Measurements from ENCODE around the gene RGPD3.
"Not testable (repeated sequence)": the region's sequence is repeated elsewhere in the genome, so short reads cannot be mapped to it uniquely, and the experiment has no call there.

The RGPD3 gene

DNA sequence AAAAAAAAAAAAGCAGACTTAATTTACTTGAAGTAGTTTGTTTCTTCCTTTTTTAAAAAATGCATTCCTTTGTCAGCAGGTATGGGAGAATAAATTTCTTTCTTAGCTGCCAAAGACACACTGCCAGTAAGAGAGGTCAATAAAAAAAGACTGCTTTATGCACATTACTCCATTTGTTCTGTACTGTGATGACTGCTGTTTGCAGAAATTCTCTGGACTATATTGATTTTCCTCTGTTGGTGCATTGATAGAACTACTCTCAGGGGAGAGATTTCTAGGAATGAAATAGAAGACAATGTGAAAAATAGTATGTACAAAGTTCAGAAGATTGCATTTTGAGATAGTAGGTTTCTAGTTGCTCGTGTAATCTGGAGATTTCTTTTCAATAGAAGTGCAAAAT lies 11.3 kb upstream of the RGPD3 start:
- not testable (repeated sequence) for DNase-seq

DNA sequence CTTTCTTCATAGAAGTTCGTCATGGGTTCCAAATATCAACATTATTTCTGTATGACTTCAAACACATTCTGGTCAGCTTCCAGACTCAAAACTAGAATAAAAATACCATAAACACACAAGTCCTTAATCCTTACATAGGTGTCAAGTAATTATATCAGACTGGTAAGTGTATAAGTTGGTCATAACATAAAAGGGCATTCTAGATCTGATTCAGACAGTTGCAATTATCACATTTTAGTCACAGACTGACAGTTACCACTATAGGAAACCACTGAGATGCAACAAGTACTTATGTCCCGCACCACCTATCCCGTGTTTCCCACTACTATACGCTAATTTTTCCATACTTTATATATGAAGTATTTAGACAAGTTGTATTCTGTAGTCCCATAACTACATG lies 9.4 kb upstream of the RGPD3 start:
- not testable (repeated sequence) for DNase-seq

DNA sequence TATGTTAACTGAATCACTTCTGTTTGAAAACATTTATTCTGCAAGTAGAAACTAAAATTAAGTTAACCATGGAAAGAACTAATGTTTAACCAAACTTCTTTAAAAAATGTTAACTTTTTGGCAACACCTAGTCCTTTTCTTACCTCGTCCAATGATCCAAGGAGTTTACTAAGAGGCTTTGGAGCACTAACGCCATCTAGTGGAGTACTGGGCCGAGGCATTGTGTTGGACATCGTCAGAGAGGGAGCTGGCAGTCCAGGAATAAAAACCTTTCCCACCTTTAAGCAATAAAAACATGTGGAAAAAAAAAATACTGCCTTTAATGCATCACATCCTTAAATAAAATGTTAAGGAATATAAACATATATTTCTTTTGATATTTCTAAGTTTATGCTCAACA lies 2.4 kb upstream of the RGPD3 start:
- not testable (repeated sequence) for DNase-seq

DNA sequence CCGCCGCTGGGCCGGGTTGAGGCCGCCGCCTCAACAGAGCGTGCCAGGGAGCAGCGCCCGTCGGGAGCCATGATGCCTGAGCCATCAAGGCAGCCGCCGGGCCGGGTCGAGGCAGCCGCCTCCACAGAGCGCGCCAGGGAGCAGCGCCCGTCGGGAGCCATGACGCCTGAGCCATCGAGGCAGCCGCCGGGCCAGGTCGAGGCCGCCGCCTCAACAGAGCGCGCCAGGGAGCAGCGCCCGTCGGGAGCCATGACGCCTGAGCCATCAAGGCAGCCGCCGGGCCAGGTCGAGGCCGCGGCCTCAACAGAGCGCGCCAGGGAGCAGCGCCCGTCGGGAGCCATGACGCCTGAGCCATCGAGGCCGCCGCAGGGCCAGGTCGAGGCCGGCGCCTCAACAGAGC lies 697 bp downstream of the RGPD3 start:
- DNase-seq = not testable (repeated sequence)

DNA sequence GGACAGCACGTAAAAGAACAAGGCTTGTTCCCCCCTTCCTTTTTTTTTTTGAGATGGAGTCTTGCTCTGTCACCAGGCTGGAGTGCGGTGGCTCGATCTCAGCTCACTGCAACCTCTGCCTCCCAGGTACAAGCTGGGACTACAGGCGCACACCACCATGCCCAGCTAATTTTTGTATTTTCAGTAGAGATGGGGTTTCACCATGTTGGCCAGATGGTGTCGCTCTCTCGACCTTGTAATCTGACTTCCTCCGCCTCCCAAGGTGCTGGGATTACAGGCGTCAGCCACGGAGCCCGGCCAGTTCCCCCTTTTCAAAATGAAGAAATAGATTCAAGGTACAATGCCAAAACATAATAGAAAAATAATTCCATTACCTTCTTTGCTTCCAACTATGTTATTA lies 6.3 kb downstream of the RGPD3 start:
- DNase-seq = peak; percentile 30

DNA sequence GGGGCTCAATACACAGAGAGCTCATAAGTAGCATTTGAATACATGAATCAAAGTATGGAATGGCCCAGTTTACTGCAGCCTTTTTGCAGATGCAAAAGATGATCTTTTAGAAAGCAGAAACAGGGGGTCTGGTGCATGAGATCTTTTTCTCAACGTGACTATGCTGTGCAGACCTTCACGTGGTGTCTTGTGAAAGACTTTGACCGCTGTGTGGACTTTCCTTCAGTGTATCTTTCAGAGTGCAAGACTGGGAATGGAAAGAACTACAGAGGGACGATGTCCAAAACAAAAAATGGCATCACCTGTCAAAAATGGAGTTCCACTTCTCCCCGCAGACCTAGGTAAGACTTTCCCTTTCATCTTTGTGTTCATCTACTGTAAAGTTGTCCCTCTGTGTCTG lies 77.5 kb downstream of the RGPD3 start:
- DNase-seq = not testable (repeated sequence)

DNA sequence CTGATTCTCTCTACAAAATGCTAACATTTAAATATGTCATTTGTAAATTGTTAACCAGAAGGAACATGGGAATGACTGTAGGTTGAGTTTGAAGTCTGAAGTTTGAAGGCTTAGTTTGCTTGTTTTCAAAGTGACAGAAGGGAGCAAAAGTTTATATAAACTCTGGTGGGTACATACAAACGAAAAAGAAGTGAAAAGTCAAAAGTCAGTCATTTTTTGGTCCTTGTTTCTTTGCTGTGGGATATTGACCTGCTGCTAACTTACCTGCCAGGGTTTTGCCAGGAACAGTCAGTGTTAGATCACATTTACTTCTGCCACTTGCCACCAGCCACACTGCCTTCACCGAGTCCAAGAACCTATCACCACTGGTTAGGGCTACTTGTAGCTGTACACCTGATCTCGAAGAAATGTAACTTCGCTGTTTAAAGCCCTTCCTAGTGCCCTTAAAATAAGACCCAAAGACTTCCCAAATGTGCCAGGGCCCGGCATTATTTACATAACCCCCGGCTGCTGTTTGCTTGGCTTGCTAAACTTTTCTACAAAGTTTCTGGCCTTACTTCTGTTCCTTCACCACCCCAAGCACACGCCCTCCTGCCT lies 79.3 kb downstream of the RGPD3 start:
- not testable (repeated sequence) for DNase-seq

DNA sequence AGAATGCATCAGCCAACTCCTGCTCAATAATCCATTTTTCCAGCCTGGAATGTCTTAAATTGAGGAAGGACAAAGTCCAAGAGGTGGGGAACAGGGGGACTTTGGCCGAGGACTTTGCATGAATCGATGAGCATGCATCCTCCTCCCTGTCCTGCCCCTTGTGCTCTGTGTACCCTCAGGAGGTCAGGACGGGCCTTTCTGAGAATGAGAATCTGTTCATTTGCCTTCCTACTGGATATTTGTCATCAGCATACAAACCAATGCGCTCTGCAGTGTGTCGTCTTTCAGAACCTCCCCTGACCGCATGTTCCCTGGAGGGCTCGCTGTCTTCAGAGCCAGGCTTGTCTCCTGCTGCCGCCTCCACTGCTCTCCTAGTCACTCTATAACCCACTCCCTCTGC lies 83.7 kb downstream of the RGPD3 start:
- not testable (repeated sequence) for DNase-seq

DNA sequence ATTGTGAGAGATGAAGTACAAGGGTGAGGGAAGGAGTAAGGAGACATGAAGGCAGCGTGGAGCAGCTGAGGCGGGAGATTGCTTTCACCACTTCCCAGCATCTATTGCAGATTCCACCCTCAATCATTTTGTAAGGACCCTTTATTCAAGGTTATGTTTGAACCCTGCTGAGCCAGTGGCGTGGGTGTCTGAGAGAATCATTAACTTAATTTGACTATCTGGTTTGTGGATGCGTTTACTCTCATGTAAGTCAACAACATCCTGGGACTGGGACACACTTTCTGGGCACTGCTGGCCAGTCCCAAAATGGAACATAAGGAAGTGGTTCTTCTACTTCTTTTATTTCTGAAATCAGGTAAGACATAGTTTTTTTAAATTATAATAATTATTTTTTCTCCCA lies 86.3 kb downstream of the RGPD3 start:
- DNase-seq = not testable (repeated sequence)

DNA sequence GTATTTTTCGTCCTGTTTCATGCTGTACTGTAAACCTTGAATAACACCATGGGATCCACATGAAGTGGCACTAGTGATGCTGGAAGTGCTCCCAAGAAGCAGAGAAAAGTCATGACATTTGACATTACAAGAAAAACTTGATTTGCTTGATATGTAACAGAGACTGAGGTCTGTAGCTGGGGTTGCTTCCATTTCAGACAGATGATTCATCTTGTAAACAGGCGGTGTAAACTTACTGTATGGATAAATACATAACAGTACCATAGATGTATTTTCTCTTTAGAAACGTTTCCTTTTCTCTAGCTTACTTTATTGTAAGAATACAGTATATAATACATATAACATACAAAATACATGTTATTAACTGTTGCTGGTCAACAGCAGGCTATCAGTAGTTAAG lies 88.6 kb downstream of the RGPD3 start:
- not testable (repeated sequence) for DNase-seq

DNA sequence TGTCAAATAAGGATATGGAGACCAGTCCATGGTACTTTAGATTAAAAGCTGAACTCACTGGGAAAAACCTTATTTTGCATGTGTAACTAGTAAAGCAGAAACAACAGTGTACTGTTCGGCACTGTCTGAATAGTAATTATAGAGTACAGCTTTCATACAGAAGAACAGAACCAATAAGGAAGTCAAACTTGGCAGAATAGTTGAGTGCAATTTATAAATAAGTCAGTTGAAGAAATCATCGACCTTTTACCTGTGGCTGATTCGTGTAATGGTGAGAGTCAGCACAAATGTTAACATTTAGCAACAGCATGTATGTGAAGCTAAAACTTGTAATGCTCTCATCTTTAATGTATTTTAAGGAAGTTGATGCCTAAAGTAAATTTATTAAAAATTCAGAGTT lies 99.0 kb downstream of the RGPD3 start:
- not testable (repeated sequence) for DNase-seq

DNA sequence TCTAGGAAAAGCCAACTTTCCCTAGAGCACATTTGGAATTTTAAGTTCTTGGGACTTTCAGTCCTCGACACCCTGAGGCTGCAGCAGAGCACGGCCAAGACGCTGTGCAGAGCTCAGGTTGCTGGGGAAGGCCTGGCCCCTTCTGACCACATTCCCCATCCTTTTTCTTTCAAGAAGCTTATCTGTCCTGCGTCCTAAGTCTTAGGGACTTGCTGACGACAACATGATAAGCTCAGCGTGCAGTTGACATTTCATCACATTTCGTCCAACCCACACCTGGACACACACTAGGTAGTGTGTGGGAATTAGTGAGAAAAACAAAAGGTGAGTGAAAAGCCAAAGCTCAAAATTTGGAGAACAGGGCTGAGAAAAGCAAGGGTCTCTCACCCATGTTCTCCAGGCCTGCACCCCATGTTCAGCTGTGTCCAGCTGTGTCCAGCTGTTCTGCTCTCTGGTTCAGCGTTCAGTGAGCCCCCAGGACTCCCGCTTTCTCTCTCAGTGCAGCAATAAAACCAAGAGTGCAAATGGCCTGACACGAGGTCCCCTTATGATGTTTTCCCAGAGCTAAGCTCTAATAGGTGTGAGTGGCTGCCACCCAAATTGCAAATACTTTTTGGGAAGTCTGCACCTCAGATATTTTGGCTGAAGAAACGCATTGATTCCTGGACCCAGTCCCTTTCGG lies 101.9 kb downstream of the RGPD3 start:
- DNase-seq = no peak

DNA sequence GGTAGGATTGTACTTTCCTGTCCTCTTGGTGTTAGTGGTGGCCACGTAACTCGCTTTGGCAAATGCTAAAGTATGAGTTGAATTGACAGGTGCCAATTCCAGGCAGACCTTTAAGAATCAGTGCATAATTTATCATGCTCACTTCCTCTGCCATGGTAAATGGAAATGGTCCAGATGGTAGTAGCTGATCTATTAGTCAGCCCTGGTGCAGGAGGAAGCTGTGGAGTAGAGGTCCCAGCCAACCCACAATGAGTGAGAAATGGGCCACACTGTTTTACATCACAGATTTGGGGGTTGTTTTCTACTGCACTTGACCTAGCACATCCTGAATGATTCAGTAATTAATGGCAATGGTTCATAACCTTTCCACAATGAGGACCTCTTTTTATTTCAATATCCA lies 104.4 kb downstream of the RGPD3 start:
- DNase-seq = peak; percentile 6

DNA sequence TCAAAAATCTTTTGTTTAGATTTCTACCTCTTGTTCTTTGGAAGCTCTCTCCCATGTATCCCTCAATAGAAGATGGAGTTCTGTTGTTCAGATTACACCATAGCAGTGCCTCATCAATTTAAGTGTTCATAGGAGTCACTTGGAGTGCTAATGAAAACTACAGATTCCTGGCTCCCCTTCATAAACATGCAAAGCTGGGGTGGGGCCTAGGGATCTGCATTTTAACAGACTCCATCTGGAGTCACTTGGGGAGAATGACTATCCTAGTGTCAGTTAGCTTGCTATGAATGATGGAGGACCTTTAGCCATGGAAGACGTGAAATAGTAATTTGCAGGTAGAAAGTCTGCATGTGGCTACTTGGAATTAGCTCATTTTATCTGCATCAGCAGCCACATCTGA lies 105.4 kb downstream of the RGPD3 start:
- DNase-seq = no peak

DNA sequence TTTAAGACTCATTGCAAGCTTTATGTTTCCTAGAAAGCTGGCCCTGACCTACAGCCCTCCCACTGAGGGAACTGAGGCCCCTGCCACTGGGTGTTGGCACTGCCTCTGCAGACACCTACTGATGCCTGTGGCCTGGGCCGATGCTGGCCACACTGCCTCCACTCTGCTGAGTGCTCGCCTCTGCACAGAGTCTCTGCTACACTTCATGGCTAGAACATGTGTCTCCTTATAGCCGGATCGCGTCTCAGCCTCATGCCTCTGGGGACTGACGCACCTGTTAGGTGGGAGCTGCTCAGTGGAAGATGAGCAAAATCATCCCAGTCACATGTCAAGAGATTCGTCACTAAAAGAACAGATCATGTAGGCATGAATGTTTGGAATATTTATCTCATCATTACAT lies 108.7 kb downstream of the RGPD3 start:
- DNase-seq = no peak

DNA sequence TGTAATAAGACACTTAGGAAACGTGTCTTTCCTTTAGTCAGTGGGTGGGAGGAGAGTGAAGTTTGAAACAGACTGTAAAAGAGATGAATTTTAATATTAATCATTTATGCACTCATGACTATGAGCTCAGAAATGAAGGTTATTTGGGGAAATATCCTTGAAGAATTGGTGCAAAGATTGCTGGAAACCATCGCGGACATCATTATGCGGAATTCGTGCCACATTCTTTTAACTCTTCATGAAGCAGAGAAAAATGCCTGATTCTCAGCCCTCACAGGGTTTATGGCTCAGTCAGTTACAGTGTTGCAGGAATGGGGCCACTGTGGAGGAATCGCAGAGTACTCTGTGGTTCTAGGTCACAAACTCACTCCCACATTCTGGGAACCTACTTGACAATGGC lies 109.7 kb downstream of the RGPD3 start:
- no peak for DNase-seq

DNA sequence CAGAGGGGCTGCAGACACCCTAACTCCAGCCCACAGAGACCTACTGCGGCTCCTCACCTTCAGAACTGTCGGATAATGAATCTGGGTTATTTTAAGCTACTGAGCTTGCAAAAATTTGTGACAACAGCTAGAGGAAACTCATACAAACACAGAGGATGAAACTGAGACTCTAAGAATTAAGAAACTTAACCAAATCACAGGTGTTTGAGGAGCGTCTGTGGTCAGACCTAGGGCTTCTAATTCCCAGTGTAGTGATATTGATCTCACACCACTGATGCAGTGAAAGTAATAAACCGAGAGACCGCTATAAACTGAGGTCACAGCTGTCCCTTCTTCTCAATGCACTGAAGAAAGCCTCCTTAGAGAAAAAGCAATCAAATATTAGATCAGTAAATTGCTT lies 110.1 kb downstream of the RGPD3 start:
- DNase-seq = no peak

DNA sequence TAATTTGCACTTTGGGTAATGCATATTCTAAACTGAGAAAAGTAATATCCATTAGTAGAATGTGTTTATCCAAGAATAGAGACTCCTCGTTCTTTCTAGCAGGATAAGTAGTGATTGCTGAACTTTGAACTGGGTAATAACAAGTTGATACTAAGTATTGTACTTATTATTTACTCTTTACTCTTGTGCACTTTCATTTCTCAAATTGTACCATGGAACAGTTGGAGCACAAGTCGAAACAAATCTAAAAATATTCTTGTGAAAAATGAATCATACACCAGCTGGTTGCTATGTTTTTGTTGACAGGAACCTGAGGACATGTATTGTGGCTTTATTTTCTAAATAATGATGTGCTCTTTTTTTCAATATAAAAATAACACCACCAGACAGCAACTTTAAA lies 111.9 kb downstream of the RGPD3 start:
- peak; percentile 4 for DNase-seq

DNA sequence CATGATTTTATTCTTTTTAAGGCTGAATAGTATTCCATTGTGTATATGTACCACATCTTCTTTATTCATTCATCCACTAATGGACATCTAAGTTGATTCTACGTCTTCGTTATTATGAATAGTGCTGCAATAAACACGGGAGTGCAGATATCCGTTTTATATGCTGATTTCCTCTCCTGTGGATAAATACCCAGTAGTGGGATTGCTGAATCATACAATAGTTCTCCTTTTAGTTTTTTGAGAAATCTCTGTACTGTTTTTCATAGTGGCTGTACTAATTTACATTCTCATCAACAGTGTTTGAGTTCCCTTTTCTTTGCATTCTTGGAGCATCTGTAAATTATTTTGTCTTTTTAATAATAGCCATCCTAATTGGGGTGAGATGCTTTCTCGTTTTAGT lies 114.5 kb downstream of the RGPD3 start:
- peak; percentile 42 for DNase-seq

DNA sequence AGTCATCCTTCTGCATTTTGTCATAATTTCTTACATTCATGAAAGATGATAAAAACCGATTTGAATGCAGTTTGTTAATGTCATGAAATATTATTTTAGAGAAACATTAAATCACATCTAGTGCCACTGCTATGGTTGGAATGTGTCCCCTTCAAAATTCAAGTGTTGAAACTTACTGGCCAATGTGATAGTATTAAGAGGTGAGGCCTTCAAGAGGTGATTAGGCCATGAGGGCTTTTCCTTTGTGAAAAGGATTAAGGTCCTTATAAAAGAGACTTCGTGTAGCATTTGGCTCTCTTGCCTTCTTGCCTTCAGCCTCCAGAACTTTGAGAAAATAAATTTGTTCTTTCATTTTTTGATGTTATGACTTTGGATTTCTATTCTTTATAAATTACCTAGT lies 117.2 kb downstream of the RGPD3 start:
- no peak for DNase-seq

DNA sequence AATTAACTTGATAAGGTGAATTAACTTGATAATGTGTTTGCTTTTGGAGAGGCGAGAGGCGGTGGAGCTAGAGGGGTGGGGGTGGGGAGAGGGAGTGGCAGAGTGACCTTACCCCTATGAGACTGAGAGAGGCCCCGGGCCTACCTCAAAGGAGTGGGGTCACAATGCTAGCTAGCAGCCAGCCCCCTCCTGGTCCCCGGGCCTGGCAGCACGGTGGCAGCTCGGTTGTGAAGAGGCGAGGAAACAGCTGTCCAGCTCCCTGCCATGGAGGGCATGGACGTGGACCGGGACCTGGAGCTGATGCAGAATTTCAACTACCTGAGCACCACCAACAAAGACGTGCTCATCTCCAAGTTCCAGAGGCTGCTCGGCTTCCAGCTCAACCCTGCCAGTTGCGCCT lies 123.9 kb downstream of the RGPD3 start:
- no peak for DNase-seq

DNA sequence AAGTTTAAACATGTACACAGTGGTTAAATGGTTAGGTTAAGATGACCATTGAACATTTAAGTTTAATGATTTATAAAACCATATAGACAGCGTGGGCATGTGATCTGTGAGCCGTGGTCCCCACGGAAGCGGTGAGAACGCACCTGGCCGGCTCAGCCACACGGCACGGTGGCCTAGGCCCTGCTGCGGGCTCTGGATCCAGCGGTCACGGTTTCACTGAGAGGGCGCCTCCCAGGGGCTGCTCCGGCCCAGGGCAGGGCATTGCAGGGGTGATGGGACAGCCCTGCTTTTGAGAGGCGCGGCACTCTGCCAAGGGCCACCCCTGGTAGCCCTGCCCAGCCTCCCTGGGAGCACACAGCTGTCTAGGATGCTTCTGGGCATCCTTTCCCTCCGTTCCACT lies 124.9 kb downstream of the RGPD3 start:
- no peak for DNase-seq

DNA sequence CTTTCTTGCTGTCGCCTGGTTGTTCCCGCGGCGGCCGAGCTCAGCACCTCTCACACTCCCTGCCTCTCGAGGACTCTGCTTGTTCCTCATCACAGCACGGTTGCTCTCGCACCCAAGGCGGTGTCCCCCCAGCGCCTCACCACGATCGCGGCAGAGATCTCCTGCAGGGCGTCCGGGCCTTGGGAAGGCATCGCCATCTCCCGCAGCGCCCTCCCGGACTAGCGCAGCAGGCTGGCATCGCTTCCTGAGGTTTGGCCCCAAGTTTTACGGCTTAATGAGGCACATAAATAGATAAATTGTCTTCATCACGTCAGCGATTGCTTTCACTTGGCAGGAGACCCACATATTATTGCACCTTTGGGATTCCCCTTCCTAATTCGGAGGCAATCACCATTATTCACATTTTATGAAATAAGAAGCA lies 125.4 kb downstream of the RGPD3 start:
- no peak for DNase-seq

DNA sequence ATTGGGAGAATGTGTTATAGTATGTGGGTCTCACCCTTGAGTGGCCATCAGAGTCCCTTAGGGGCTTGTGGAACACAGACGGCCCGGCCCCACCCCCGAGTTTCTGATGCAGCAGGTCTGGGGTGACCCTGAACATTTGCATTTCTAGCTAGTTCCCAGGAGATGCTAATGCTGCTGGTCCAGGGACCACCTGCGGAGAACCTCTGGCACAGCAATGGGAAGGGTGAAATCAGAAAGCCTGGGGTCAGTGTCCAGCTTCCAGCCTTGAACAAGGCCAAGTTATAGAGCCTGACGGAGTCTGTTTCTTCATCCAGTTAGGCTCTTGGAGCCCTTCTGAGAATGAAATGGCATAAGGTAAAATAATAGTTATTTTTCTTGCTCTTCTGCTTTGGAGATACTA lies 126.5 kb downstream of the RGPD3 start:
- no peak for DNase-seq
